HepG2 (cell line): ENCODE data around the gene ZC3H12A.

Source experiments
- CTCF ChIP-seq: sonication (generic); formaldehyde crosslinking; IDR thresholded peaks from 2 replicates; pipeline ENCODE4 v1.5.0; 2020; ENCODE audit warnings: mild to moderate bottlenecking, missing genetic modification reagents, moderate library complexity
- FOSL2 ChIP-seq: sonication (generic); formaldehyde crosslinking; IDR thresholded peaks from 2 replicates; pipeline ENCODE4 v1.4.0; 2020; ENCODE audit warnings: missing genetic modification reagents
- FOXK1 ChIP-seq: sonication (generic); formaldehyde crosslinking; IDR thresholded peaks from 2 replicates; pipeline ENCODE4 v1.4.0; 2020; ENCODE audit warnings: low read depth, missing genetic modification reagents, borderline replicate concordance
- JUND ChIP-seq: sonication (generic); formaldehyde crosslinking; IDR thresholded peaks from 2 replicates; pipeline ENCODE4 v1.8.0; 2022; ENCODE audit warnings: mild to moderate bottlenecking, missing genetic modification reagents
- KIAA2018 ChIP-seq: sonication (generic); formaldehyde crosslinking; IDR thresholded peaks from 2 replicates; pipeline ENCODE4 v1.5.0; 2020; ENCODE audit warnings: mild to moderate bottlenecking, missing genetic modification reagents, borderline replicate concordance
- RNF219 ChIP-seq: sonication (generic); formaldehyde crosslinking; IDR thresholded peaks from 2 replicates; pipeline ENCODE4 v1.5.0; 2020; ENCODE audit warnings: mild to moderate bottlenecking, missing genetic modification reagents
- TERF1 ChIP-seq: sonication (generic); formaldehyde crosslinking; IDR thresholded peaks from 2 replicates; pipeline ENCODE4 v1.8.0; 2022; ENCODE audit warnings: mild to moderate bottlenecking, missing genetic modification reagents, moderate library complexity
- ZNF17 ChIP-seq: sonication (generic); formaldehyde crosslinking; IDR thresholded peaks from 2 replicates; pipeline ENCODE4 v1.5.0; 2020; ENCODE audit warnings: mild to moderate bottlenecking, missing genetic modification reagents
- ZSCAN21 ChIP-seq: sonication (generic); formaldehyde crosslinking; IDR thresholded peaks from 2 replicates; pipeline ENCODE4 v1.8.0; 2022; ENCODE audit warnings: mild to moderate bottlenecking, missing genetic modification reagents, moderate library complexity, borderline replicate concordance

- no peak for TF ChIP-seq RNF219
- no peak for TF ChIP-seq FOSL2 (CRISPR knock-in tag)
- TF ChIP-seq FOXK1 (CRISPR knock-in tag) = no peak
- TF ChIP-seq ZNF17 (CRISPR knock-in tag) = no peak
- TF ChIP-seq TERF1 (CRISPR knock-in tag) = no peak
- no peak for TF ChIP-seq KIAA2018 (CRISPR knock-in tag)
- TF ChIP-seq ZSCAN21 = no peak
- no peak for TF ChIP-seq CTCF
- TF ChIP-seq JUND = no peak
Observed at GRCh38 chr1:37438037-37438868, 36.1 kb upstream of the ZC3H12A start.
